Activated T-cell treated with anti-CD3 and anti-CD28 coated beads, Interleukin-2, amount 50 U/mL, for 72 hours (primary cell): Measurements from ENCODE around the gene TBC1D5. TPM values are rescaled to one million over a fixed set of nuclear protein-coding genes. Genes with fewer than 3 reads are reported as not detected.

ENCODE experiments used
- ATAC-seq, 2 donors: fragments of 150-1000 bp; cut with Tn5 transposase; replicated peaks in 1 of 2; 2 replicates each; pipeline ENCODE4 v1.10.0; 2021; ENCODE audit warnings: moderate library complexity in 2 of 2, mild to moderate bottlenecking in 1 of 2
- DNase-seq, 2 donors: peaks; one replicate each; pipeline ENCODE4 v3.0.0; 2021 to 2022; ENCODE audit warnings: mixed read lengths in 1 of 2
- H3K27ac Mint-ChIP-seq: one replicate; pipeline ENCODE4 v1.8.0; 2022; ENCODE audit warnings: mild to moderate bottlenecking, moderate library complexity, mixed read lengths
- H3K27me3 Mint-ChIP-seq: one replicate; pipeline ENCODE4 v1.8.0; 2022; ENCODE audit warnings: low read depth, mixed read lengths
- H3K36me3 Mint-ChIP-seq, 2 donors: one replicate each; pipeline ENCODE4 v1.8.0; 2022; ENCODE audit warnings: mixed read lengths in 2 of 2, mild to moderate bottlenecking in 1 of 2; ENCODE audit not compliant: insufficient read depth in 2 of 2
- H3K4me1 Mint-ChIP-seq: one replicate; pipeline ENCODE4 v1.8.0; 2022; ENCODE audit warnings: low read depth, mixed read lengths
- H3K4me3 Mint-ChIP-seq, 2 donors: one replicate each; pipeline ENCODE4 v1.8.0; 2022; ENCODE audit warnings: mild to moderate bottlenecking in 2 of 2, mixed read lengths in 2 of 2, moderate library complexity in 2 of 2
- H3K9me3 Mint-ChIP-seq, 2 donors: one replicate each; pipeline ENCODE4 v1.8.0; 2022; ENCODE audit warnings: mixed read lengths in 2 of 2
- total RNA-seq, 2 donors: library from RNA; stranded (reverse); gene quantifications; one replicate each; pipeline ENCODE4 v1.2.3, GENCODE V29; 2022

The TBC1D5 gene
- total RNA-seq, 2 donors from 2014 or later, result 51.2 to 52.4 TPM

GRCh38 chr3:17207979-17208378 is 534.5 kb downstream of the TBC1D5 start:
- Mint-ChIP-seq H3K27me3 (no peaks in the 10 kb centered on the region), H3K36me3 (peaks cover 4 to 10% of the 10 kb centered on the region in 2 donors), H3K27ac (no peak overlapping the region), H3K4me3 (no peak overlapping the region), H3K9me3 (peaks cover 0 to 5% of the 10 kb centered on the region in 2 donors), H3K4me1 (no peaks in the 10 kb centered on the region)
- no peak for ATAC-seq
- no peak for DNase-seq

GRCh38 chr3:17207019-17207418 is 535.4 kb downstream of the TBC1D5 start:
- H3K4me3 Mint-ChIP-seq, result no peak overlapping the region
- ATAC-seq, result no peak
- H3K36me3 Mint-ChIP-seq, result peaks cover 10 to 12% of the 10 kb centered on the region in 2 donors
- no peaks in the 10 kb centered on the region for H3K4me1 Mint-ChIP-seq
- H3K27ac Mint-ChIP-seq, result no peak overlapping the region
- DNase-seq, result no peak
- H3K27me3 Mint-ChIP-seq, result no peaks in the 10 kb centered on the region
- H3K9me3 Mint-ChIP-seq, result peaks cover 2 to 5% of the 10 kb centered on the region in 2 donors

- no peaks in the 10 kb centered on the region for H3K4me1 Mint-ChIP-seq
- ATAC-seq (no peak), DNase-seq (no peak)
- no peaks in the 10 kb centered on the region for H3K27me3 Mint-ChIP-seq
- peaks cover 3 to 8% of the 10 kb centered on the region in 2 donors for H3K9me3 Mint-ChIP-seq
- H3K4me3 Mint-ChIP-seq, result no peak overlapping the region
- H3K36me3 Mint-ChIP-seq, result peaks cover 14 to 16% of the 10 kb centered on the region in 2 donors
- no peak overlapping the region for H3K27ac Mint-ChIP-seq
Observed at GRCh38 chr3:17204049-17204650, 538.3 kb downstream of the TBC1D5 start.

- peaks cover 3 to 8% of the 10 kb centered on the region in 2 donors for H3K9me3 Mint-ChIP-seq
- H3K4me1 Mint-ChIP-seq, result no peaks in the 10 kb centered on the region
- no peak overlapping the region for H3K27ac Mint-ChIP-seq
- H3K4me3 Mint-ChIP-seq, result no peak overlapping the region
- DNase-seq (no peak), ATAC-seq (no peak)
- H3K27me3 Mint-ChIP-seq, result no peaks in the 10 kb centered on the region
- H3K36me3 Mint-ChIP-seq, result peaks cover 13 to 18% of the 10 kb centered on the region in 2 donors
Observed at GRCh38 chr3:17201538-17201937, 540.9 kb downstream of the TBC1D5 start.

- Mint-ChIP-seq H3K9me3 (no peaks in the 10 kb centered on the region), H3K4me1 (peaks cover 20% of the 10 kb centered on the region), H3K27me3 (no peaks in the 10 kb centered on the region), H3K4me3 (no peak overlapping the region), H3K36me3 (peaks cover 0 to 2% of the 10 kb centered on the region in 2 donors), H3K27ac (no peak overlapping the region)
- no peak for DNase-seq
- no peak for ATAC-seq
Observed at GRCh38 chr3:17195856-17196604, 546.4 kb downstream of the TBC1D5 start.

GRCh38 chr3:17195192-17195611 is 547.2 kb downstream of the TBC1D5 start:
- H3K27ac Mint-ChIP-seq, result no peak overlapping the region
- ATAC-seq (peak; percentile 87 to 97), DNase-seq (peak; percentile 34 to 38)
- H3K36me3 Mint-ChIP-seq, result peaks cover 0 to 2% of the 10 kb centered on the region in 2 donors
- no peaks in the 10 kb centered on the region for H3K27me3 Mint-ChIP-seq
- no peaks in the 10 kb centered on the region for H3K9me3 Mint-ChIP-seq
- peaks cover 20% of the 10 kb centered on the region for H3K4me1 Mint-ChIP-seq
- no peak overlapping the region for H3K4me3 Mint-ChIP-seq

GRCh38 chr3:17194116-17194515 is 548.3 kb downstream of the TBC1D5 start:
- peaks cover 20% of the 10 kb centered on the region for H3K4me1 Mint-ChIP-seq

GRCh38 chr3:17192995-17193394 is 549.4 kb downstream of the TBC1D5 start:
- ATAC-seq (no peak), DNase-seq (no peak)
- H3K27ac Mint-ChIP-seq, result no peak overlapping the region
- no peaks in the 10 kb centered on the region for H3K27me3 Mint-ChIP-seq
- peaks cover 0 to 2% of the 10 kb centered on the region in 2 donors for H3K36me3 Mint-ChIP-seq
- no peak overlapping the region for H3K4me3 Mint-ChIP-seq
- no peaks in the 10 kb centered on the region for H3K9me3 Mint-ChIP-seq
- peaks cover 22% of the 10 kb centered on the region for H3K4me1 Mint-ChIP-seq

More at GRCh38 chr3:17194116-17194515, 548.3 kb downstream of the TBC1D5 start:
- ATAC-seq (no peak), DNase-seq (no peak)
- Mint-ChIP-seq H3K27me3 (no peaks in the 10 kb centered on the region), H3K9me3 (no peaks in the 10 kb centered on the region), H3K36me3 (peaks cover 0 to 2% of the 10 kb centered on the region in 2 donors), H3K4me3 (no peak overlapping the region), H3K27ac (no peak overlapping the region)

GRCh38 chr3:17190353-17191078 is 551.9 kb downstream of the TBC1D5 start:
- peak overlapping the region; percentile 15 for H3K27ac Mint-ChIP-seq
- no peaks in the 10 kb centered on the region for H3K36me3 Mint-ChIP-seq
- no peak for ATAC-seq
- no peaks in the 10 kb centered on the region for H3K27me3 Mint-ChIP-seq
- H3K4me1 Mint-ChIP-seq, result peaks cover 14% of the 10 kb centered on the region
- H3K4me3 Mint-ChIP-seq, result no peak overlapping the region
- DNase-seq, result no peak
- no peaks in the 10 kb centered on the region for H3K9me3 Mint-ChIP-seq

GRCh38 chr3:17188378-17188777 is 554.1 kb downstream of the TBC1D5 start:
- no peak overlapping the region for H3K4me3 Mint-ChIP-seq
- ATAC-seq, result no peak
- DNase-seq, result no peak
- H3K27me3 Mint-ChIP-seq, result no peaks in the 10 kb centered on the region
- H3K36me3 Mint-ChIP-seq, result peaks cover 0 to 3% of the 10 kb centered on the region in 2 donors
- peaks cover 0 to 1% of the 10 kb centered on the region in 2 donors for H3K9me3 Mint-ChIP-seq
- H3K27ac Mint-ChIP-seq, result no peak overlapping the region
- H3K4me1 Mint-ChIP-seq, result peaks cover 14% of the 10 kb centered on the region

GRCh38 chr3:17187589-17188184 is 554.7 kb downstream of the TBC1D5 start:
- Mint-ChIP-seq H3K27ac (no peak overlapping the region), H3K4me1 (peaks cover 21% of the 10 kb centered on the region), H3K27me3 (no peaks in the 10 kb centered on the region), H3K4me3 (no peak overlapping the region), H3K9me3 (peaks cover 0 to 1% of the 10 kb centered on the region in 2 donors), H3K36me3 (peaks cover 0 to 3% of the 10 kb centered on the region in 2 donors)
- ATAC-seq, result no peak
- DNase-seq, result no peak

GRCh38 chr3:17183951-17184550 is 558.4 kb downstream of the TBC1D5 start:
- Mint-ChIP-seq H3K36me3 (peaks cover 0 to 5% of the 10 kb centered on the region in 2 donors), H3K4me3 (peak overlapping the region in 1 of 2 donors; percentile 56)

More at GRCh38 chr3:17183951-17184550, 558.4 kb downstream of the TBC1D5 start:
- H3K4me1 Mint-ChIP-seq, result peaks cover 35% of the 10 kb centered on the region
- peak overlapping the region; percentile 76 for H3K27ac Mint-ChIP-seq
- DNase-seq, result no peak
- H3K9me3 Mint-ChIP-seq, result peaks cover 0 to 1% of the 10 kb centered on the region in 2 donors
- H3K27me3 Mint-ChIP-seq, result no peaks in the 10 kb centered on the region
- peak; percentile 72 to 82 for ATAC-seq
